ENCODE results near the gene VASH1. TPM values are rescaled to one million over a fixed set of nuclear protein-coding genes. Genes with fewer than 3 reads are reported as not detected.

Gene VASH1
- total RNA-seq, 1 donor from 2014 or later = 4.1 TPM

DNA sequence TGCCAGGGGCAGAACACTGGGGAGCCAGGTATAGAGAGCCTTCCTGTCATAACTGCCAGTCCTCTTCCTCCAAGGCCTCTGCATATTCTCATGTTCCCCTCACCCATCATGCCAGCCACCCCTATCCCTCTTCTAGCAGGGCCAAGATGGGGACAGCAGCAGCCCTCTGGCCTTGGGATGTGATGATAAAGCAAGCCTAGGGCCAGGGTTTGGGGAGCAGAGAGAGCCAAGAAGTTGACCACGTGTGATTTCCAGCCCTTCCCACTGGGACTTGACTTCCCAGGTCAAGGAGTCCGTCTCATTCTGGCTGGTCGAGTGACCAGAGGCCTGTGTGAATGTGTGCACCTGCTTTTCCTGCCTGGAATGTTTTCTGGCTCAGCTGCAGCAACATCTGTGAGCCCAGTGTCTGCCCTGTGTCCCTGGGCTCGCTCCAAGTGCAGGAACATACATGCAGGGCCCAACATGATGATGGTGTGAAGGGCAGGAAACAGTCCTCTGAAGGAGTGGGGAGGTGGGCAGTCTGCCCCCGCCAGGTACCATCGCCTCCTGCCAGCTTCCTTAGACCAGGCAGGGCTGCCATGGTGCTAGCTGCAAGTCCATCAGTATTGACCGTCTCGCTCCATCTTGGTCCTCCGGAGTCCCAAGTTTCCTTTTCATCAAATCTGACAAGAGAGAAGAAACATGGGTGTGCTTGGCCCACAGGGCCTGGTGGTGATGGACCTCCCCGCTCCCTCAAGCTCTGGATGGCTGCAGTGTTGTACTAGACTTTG, 21.0 kb downstream of the VASH1 start:
- DNase-seq (ENCODE audit: low read depth) = no peak

GRCh38 chr14:76782885-76783566, 21.8 kb downstream of the VASH1 start:
- DNase-seq (ENCODE audit: low read depth) = no peak

DNA sequence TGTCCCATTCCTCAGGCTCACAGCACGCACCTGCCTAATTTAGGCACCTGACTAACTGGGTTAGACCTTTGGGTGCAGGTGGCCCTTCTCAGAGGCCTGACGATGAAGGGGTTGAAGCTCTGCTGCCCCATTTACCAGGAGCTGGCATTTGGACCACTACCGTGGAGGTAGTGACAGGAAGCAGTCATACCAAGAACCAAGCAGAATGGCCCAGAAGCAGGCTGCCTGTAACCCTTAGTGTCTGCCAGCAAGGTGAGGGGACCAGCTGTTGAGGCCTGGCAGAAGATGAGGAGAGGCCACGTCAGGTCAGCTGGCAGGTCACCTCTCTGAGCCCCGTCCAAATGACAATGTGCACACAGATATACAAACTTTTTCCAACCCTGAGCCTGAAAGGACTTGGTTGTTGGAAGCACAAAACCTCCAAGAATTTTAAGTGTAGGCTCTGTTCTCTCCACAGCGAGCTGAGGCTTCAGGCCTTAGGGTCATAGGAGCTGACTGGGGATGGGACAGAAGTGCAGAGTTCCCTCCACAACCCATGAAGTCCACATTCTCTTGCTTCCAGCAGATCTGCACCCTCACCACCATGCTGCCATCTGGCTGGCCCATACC, 23.1 kb downstream of the VASH1 start:
- no peak for DNase-seq (ENCODE audit: low read depth)

DNA sequence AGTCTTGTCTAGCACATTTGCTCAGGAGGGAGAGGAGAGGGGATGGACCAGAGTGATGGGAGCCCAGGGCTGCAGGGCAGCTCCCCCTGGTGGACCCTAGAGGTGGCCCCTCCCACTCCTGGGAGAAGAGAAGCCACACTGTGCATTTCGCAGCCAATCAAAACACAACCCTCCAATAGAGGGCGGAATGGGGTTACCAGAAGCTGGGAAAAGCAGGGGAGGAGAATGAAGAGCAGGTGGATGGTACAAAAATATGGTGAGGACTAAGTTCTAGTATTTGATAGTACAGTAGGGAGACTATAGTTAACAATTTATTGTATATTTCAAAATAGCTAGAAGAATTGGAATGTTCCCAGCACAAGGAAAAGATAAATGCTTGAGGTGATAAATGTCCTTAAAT, 23.6 kb downstream of the VASH1 start:
- DNase-seq (ENCODE audit: low read depth) = peak; percentile 87

GRCh38 chr14:76786601-76787000, 25.3 kb downstream of the VASH1 start:
- no peak for DNase-seq (ENCODE audit: low read depth)

GRCh38 chr14:76792422-76792821, 31.2 kb downstream of the VASH1 start:
- no peak for DNase-seq (ENCODE audit: low read depth)

GRCh38 chr14:76793324-76793723, 32.1 kb downstream of the VASH1 start:
- no peak for DNase-seq (ENCODE audit: low read depth)

GRCh38 chr14:76793956-76794355, 32.7 kb downstream of the VASH1 start:
- peak; percentile 44 for DNase-seq (ENCODE audit: low read depth)

DNA sequence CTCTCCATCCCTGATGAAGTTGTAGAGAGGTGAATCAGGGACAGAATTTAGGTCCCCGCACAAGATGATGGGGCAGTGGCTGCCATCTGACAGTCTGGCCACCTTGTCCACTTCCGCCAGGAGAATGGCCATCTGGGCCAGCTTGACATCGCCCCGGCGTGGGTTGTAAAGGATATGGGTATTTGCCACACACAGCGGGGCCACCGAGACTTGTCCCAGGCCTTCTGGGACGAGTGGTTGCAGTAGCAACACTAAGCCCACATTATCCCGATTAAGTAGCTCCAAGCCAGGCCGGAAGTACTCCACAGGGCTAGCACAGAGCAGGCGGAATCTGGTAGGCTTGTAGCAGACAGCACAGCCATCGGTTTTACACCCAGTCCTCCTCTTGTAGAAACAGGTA, 45.2 kb downstream of the VASH1 start:
- DNase-seq (ENCODE audit: low read depth) = no peak

- DNase-seq (ENCODE audit: low read depth) = no peak
Measured at GRCh38 chr14:76808011-76808410, 46.7 kb downstream of the VASH1 start.

DNA sequence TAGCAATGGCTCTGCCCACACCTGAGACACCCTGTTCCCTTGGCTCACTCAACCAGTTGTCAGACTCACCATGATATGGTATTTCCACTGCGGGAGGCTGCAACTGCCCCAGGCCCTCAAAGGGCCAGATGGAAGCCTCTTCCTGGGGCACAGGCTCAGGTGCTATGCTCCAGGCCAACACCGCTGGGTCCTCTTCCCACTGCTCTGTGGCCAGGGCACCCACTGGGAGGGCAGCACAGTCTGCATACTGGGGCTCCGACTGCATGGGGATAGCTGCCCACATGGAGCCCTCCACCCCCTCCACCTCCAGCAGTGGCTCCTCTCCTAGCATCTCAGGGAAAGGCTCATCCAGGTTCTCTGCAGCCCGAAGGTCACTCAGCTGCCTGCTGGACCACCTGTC, 47.7 kb downstream of the VASH1 start:
- no peak for DNase-seq (ENCODE audit: low read depth)

- peak; percentile 13 for DNase-seq (ENCODE audit: low read depth)
Measured at GRCh38 chr14:76810525-76810924, 49.3 kb downstream of the VASH1 start.

DNA sequence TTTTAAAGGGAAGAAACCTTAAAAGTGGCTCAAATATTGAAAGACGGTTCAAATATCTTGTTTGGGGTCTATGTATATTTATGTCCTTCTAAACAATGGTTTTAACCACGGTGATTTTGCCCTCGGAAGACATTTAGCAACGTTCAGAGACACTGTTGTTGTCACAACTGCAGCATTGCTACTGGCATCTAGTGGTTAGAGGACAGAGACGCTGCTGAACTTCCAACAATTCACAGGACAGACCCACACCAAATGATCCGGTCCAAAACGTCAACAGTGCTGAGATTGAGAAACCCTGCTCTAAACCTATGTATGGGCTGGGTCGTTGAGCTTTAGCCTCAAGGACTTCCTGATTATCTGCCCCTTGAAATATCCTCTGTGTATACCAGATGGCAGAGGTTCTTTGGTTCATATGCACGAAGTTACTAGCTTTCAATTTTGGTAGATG, 49.7 kb downstream of the VASH1 start:
- peak; percentile 50 for DNase-seq (ENCODE audit: low read depth)

GRCh38 chr14:76811561-76811960, 50.3 kb downstream of the VASH1 start:
- DNase-seq (ENCODE audit: low read depth) = no peak

DNA sequence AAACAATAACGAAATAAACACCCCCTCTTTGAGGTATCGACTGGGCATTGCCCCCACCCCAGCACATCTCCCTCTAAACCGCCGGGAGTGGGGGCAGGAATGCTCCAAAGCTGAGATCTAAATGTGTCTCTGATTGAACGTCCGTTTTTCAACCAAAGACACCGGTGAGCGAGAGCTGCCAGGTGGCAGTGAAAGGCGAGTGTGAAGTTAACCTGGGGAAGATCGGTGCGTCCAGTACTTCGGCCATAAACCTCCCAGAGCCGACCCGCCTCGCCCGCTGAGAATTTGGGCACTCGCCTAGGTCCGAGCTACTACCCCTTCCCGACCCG, 50.8 kb downstream of the VASH1 start:
- DNase-seq (ENCODE audit: low read depth) = no peak

GRCh38 chr14:76812422-76813383, 51.4 kb downstream of the VASH1 start, which contains the start of gene ANGEL1:
Gene ANGEL1 (minus strand): TSS chr14:76812882. CDS start chr14:76812827, 55 bp downstream.
- peak; percentile 95 for DNase-seq (ENCODE audit: low read depth)

- no peak for DNase-seq (ENCODE audit: low read depth)
Measured at GRCh38 chr14:76814726-76815645, 53.7 kb downstream of the VASH1 start.

DNA sequence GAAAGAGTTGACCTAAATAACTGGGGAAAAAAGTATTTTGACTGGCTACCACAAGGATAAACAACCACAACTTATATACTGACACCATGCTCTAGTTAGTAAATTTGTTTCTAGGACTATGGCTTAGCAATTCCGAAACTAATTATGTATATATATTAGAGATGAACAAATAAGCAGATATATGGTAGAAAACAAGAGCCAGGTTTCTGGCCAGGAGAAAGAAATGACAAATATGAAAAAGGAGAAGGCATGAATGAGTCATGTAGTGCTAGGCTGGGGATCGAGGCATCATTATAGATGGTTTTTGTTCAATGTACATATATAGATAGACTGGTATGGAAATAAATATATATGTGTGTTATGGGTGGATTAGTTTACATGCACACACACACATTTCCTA, 59.4 kb downstream of the VASH1 start:
- DNase-seq (ENCODE audit: low read depth) = no peak

DNA sequence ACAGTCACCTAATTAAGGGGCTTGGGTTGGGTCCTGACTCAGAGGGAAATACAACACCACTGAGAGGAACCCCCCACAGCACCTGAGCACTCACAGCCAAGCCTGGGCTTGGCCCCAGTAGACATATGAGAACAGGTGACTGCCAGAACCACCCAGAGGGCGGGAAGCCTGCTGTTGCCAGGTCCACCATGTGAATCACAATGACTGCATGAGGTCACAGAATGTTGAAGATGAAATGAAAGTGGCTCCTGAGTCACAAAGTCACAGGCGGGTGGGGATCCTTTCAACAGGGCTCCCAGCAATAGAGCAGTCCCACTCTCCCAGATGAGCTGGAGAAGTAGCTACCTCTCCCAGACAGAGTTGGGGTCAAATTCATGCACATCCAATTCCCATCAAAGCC, 64.9 kb downstream of the VASH1 start, which contains the start of gene LRRC74A:
Gene LRRC74A (plus strand): TSS at position 287 of the 400 bp plus-strand sequence. CDS start 290 bp downstream, outside the sequence.
- peak; percentile 6 for DNase-seq (ENCODE audit: low read depth)

Data from myocyte (in vitro differentiated cells).